Endothelial cell of umbilical vein (primary cell): ENCODE data around the gene PFKL. TPM values are rescaled to one million over a fixed set of nuclear protein-coding genes. Genes with fewer than 3 reads are reported as not detected.

Source experiments
- BruUV-seq: library from RNA; stranded (reverse); fragments of 400-500 nt; replicated peaks from 2 replicates; lab custom pipeline; 2021; lab: Mats Ljungman, UMichigan
- CTCF ChIA-PET: fragments of 300-600, 350-600 bp; sonication (Branson Sonifier 250); formaldehyde crosslinking; loops from one replicate; lab custom pipeline; 2021; ENCODE audit warnings: antibody characterized with exemption, inconsistent platforms; lab: Charles Lee
- POLR2A ChIA-PET: fragments of 300-600, 350-600 bp; sonication (Branson Sonifier 250); formaldehyde crosslinking; loops from one replicate; lab custom pipeline; 2021; ENCODE audit warnings: antibody characterized with exemption, inconsistent platforms; lab: Charles Lee
- DNase-seq: peaks from one replicate; pipeline ENCODE4 v3.0.0-alpha.2; 2011; ENCODE audit warnings: low read depth, low spot score
- FAIRE-seq: peaks from 2 replicates; lab custom pipeline; 2011; peaks lifted over from hg19 to GRCh38; lab: Jason Lieb, UNC
- H2AFZ ChIP-seq: 2 replicates; pipeline ENCODE4 v1.6.0; 2012; ENCODE audit warnings: low read depth, low read length, control low read depth, inconsistent platforms
- H3K27ac ChIP-seq: 2 replicates; pipeline ENCODE4 v1.5.1; 2011; ENCODE audit warnings: low read depth, mild to moderate bottlenecking, control low read depth, low read length, moderate library complexity; ENCODE audit not compliant: insufficient read depth
- H3K27me3 ChIP-seq, 2 experiments: 2 replicates each; pipeline versions ENCODE4 v1.6.0 to v1.6.1; 2011; ENCODE audit warnings: low read length in 2 of 2, mixed read lengths in 1 of 2; ENCODE audit not compliant: control insufficient read depth in 2 of 2, insufficient read depth in 2 of 2
- H3K36me3 ChIP-seq, 2 experiments: 2 replicates in 1 of 2; 3 replicates in 1 of 2; pipeline ENCODE4 v1.5.1; 2011; ENCODE audit warnings: low read length in 2 of 2, mild to moderate bottlenecking in 1 of 2, moderate library complexity in 1 of 2; ENCODE audit not compliant: control insufficient read depth in 2 of 2, insufficient read depth in 2 of 2; ENCODE audit errors: extremely low read depth in 1 of 2
- H3K4me1 ChIP-seq: 3 replicates; pipeline ENCODE4 v1.5.1; 2011; ENCODE audit warnings: mild to moderate bottlenecking, low read length; ENCODE audit not compliant: control insufficient read depth, insufficient read depth; ENCODE audit errors: extremely low read depth
- H3K4me2 ChIP-seq: 2 replicates; pipeline ENCODE4 v1.6.1; 2011; ENCODE audit warnings: low read length, control low read depth, mixed read lengths; ENCODE audit not compliant: insufficient read depth
- H3K4me3 ChIP-seq, 3 experiments: fragments of 200-600 bp in 1 of 3; sonication (generic), shearing (Covaris generic) in 1 of 3; replicated peaks in 1 of 3; 2 replicates each; pipeline ENCODE4 v1.5.1; 2011 to 2016; ENCODE audit warnings: control low read depth in 3 of 3, low read length in 3 of 3, mild to moderate bottlenecking in 2 of 3, inconsistent platforms in 1 of 3, low read depth in 1 of 3, moderate library complexity in 1 of 3; ENCODE audit not compliant: insufficient read depth in 1 of 3
- H3K79me2 ChIP-seq: 2 replicates; pipeline ENCODE4 v1.6.0; 2012; ENCODE audit warnings: low read length, inconsistent platforms; ENCODE audit not compliant: control insufficient read depth, insufficient read depth
- H3K9ac ChIP-seq: replicated peaks from 2 replicates; pipeline ENCODE3; 2011; ENCODE audit warnings: low read length, control low read depth; ENCODE audit not compliant: insufficient read depth; ENCODE audit errors: extremely low read depth
- H3K9me1 ChIP-seq: replicated peaks from 3 replicates; pipeline ENCODE4 v1.6.0; 2011; ENCODE audit warnings: mild to moderate bottlenecking, low read length; ENCODE audit not compliant: control insufficient read depth, insufficient read depth; ENCODE audit errors: extremely low read depth
- H3K9me3 ChIP-seq: replicated peaks from 2 replicates; pipeline ENCODE4 v1.5.1; 2012; ENCODE audit warnings: low read length, inconsistent platforms; ENCODE audit not compliant: control insufficient read depth, insufficient read depth
- H4K20me1 ChIP-seq: replicated peaks from 2 replicates; pipeline ENCODE3; 2011; ENCODE audit warnings: mild to moderate bottlenecking, low read length; ENCODE audit not compliant: control insufficient read depth, insufficient read depth; ENCODE audit errors: extremely low read depth
- EZH2 ChIP-seq: IDR thresholded peaks from 2 replicates; pipeline ENCODE4 v1.6.1; 2012; ENCODE audit warnings: borderline replicate concordance, low read depth, mild to moderate bottlenecking, moderate library complexity, low read length, inconsistent platforms; ENCODE audit not compliant: severe bottlenecking
- FOS ChIP-seq: IDR thresholded peaks from 2 replicates; pipeline ENCODE4 v1.6.1; 2011; ENCODE audit warnings: mild to moderate bottlenecking, low read length, moderate library complexity, borderline replicate concordance; ENCODE audit not compliant: insufficient read depth
- GATA2 ChIP-seq: IDR thresholded peaks from 2 replicates; pipeline ENCODE4 v1.7.0; 2011; ENCODE audit warnings: low read depth, mild to moderate bottlenecking, moderate library complexity, mixed read lengths, low read length; ENCODE audit not compliant: insufficient read length, insufficient read depth
- JUN ChIP-seq: IDR thresholded peaks from 2 replicates; pipeline ENCODE4 v1.6.1; 2011; ENCODE audit warnings: borderline replicate concordance, low read depth; ENCODE audit not compliant: insufficient read length, insufficient read depth
- MYC ChIP-seq: IDR thresholded peaks from one replicate; pipeline ENCODE4 v1.6.1; 2011; ENCODE audit warnings: mild to moderate bottlenecking, low read depth, low read length
- POLR2A ChIP-seq: IDR thresholded peaks from 2 replicates; pipeline ENCODE4 v1.6.1; 2012; ENCODE audit warnings: low read depth, mild to moderate bottlenecking, control low read depth, low read length
- POLR2AphosphoS5 ChIP-seq: IDR thresholded peaks from 2 replicates; pipeline ENCODE4 v1.6.1; 2012; ENCODE audit warnings: low read depth, mild to moderate bottlenecking, control low read depth, low read length, moderate library complexity; ENCODE audit not compliant: insufficient read depth
- dilution Hi-C: fragments of 300-500 bp; cut with MboI; formaldehyde crosslinking; loops from one replicate; pipeline ENCODE4 v1.15.0; 2019; ENCODE audit warnings: low sequenced_read_pairs; ENCODE audit not compliant: extremely low pct_ligation_motif_present
- intact Hi-C: fragments of 100-400 bp; cut with micrococcal nuclease; formaldehyde crosslinking; loops from one replicate; pipeline ENCODE4 v1.10.0; 2022
- polyA plus RNA-seq, 4 experiments: library from polyadenylated mRNA; depleted of rRNA in 3 of 4; stranded (reverse) in 3 of 4; unstranded in 1 of 4; fragments of >200 nt; gene quantifications; 2 replicates each; pipeline versions ENCODE4 v1.2.1 to v1.2.3, GENCODE V29; 2011 to 2012; ENCODE audit warnings: missing spikeins in 1 of 4
- total RNA-seq: library from RNA; stranded (reverse); gene quantifications from 2 replicates; pipeline ENCODE4 v1.2.3, GENCODE V29; 2021
- TF ChIP-seq, protein P1 (sequence below), 2 donors: IDR thresholded peaks; 1 replicate in 1 of 2; 2 replicates in 1 of 2; pipeline ENCODE4 v1.5.1; 2011; ENCODE audit warnings: low read length in 2 of 2, mild to moderate bottlenecking in 2 of 2, moderate library complexity in 2 of 2, control low read depth in 1 of 2, inconsistent platforms in 1 of 2, low read depth in 1 of 2; ENCODE audit not compliant: insufficient read depth in 1 of 2; ENCODE audit errors: extremely low read depth in 1 of 2
- TF ChIP-seq, protein P2 (sequence below): IDR thresholded peaks from 2 replicates; pipeline ENCODE4 v1.6.1; 2011; ENCODE audit not compliant: insufficient read depth, insufficient read length

PFKL gene
- total and polyA plus RNA-seq, 2 donors (not counting 3 experiments of a cell fraction or from before 2014, with no cell fraction given) = 137 to 154 TPM

DNA sequence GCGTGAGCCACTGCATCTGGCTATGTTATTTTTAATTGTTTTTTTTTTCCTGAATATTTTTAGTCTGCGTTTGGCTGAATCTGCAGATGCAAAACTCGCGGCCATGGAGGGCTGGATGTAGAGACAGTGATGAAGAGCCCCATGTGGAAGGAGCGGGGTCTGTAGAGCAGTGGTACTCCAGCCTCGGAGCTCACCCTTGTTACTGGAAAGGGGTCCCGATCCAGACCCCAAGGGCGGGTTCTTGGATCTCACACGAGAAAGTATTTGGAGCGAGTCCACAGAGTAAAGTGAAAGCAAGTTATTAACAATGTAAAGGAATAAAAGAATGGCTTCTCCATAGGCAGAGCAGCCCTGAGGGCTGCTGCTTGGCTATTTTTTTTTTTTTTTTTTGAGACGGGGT, 56.3 kb downstream of the PFKL start:
- FAIRE-seq = no peak
- ChIA-PET POLR2A (no interaction called here), CTCF (no interaction called here)
- DNase-seq = no peak
- no TSS peak for BruUV-seq
- Histone ChIP-seq H3K27ac (no peak overlapping the region), H3K9me1 (no peaks in the 10 kb centered on the region), H3K36me3 (no peaks in the 10 kb centered on the region), H3K9ac (no peak overlapping the region), H3K4me3 (no peak overlapping the region), H3K79me2 (no peaks in the 10 kb centered on the region), H3K27me3 (peaks cover 2 to 3% of the 10 kb centered on the region in 2 experiments), H3K4me2 (no peak overlapping the region), H4K20me1 (no peaks in the 10 kb centered on the region), H3K9me3 (no peaks in the 10 kb centered on the region), H3K4me1 (no peaks in the 10 kb centered on the region), H2AFZ (no peak overlapping the region)
- intact Hi-C loops = no loop called here
- TF ChIP-seq JUN (no peak), EZH2 (no peak), MYC (no peak), POLR2AphosphoS5 (no peak)
- TF ChIP-seq, protein P1, sequence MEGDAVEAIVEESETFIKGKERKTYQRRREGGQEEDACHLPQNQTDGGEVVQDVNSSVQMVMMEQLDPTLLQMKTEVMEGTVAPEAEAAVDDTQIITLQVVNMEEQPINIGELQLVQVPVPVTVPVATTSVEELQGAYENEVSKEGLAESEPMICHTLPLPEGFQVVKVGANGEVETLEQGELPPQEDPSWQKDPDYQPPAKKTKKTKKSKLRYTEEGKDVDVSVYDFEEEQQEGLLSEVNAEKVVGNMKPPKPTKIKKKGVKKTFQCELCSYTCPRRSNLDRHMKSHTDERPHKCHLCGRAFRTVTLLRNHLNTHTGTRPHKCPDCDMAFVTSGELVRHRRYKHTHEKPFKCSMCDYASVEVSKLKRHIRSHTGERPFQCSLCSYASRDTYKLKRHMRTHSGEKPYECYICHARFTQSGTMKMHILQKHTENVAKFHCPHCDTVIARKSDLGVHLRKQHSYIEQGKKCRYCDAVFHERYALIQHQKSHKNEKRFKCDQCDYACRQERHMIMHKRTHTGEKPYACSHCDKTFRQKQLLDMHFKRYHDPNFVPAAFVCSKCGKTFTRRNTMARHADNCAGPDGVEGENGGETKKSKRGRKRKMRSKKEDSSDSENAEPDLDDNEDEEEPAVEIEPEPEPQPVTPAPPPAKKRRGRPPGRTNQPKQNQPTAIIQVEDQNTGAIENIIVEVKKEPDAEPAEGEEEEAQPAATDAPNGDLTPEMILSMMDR (IDR thresholded peaks at IDR 0.05; ENCODE audit: extremely low read depth in 1 of 2, insufficient read depth in 1 of 2, low read depth in 1 of 2, low read length in 2 of 2) = no peak
- TF ChIP-seq, protein P2, sequence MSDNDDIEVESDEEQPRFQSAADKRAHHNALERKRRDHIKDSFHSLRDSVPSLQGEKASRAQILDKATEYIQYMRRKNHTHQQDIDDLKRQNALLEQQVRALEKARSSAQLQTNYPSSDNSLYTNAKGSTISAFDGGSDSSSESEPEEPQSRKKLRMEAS = no peak
- dilution Hi-C loops = no loop called here

DNA sequence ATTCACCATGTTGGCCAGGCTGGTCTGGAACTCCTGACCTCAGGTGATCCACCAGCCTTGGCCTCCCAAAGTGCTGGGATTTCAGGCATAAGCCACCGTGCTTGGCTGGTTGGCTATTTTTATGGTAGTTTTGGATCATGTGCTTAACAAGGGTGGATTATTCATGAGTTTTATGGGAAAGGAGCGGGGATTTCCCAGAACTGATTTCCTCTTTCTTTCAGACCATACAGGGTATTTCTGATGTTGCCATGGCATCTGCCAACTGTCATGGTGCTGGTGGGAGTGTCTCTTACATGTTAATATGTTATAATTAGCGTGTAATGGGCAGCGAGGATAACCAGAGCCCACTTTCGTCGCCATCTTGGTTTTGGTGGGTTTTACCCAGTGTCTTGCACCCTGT, 56.8 kb downstream of the PFKL start:
- CTCF ChIA-PET = no interaction called here
- intact Hi-C loops = no loop called here

More for the DNA sequence above, 56.8 kb downstream of the PFKL start:
- H3K36me3 ChIP-seq = no peaks in the 10 kb centered on the region
- no peak overlapping the region for H3K27ac ChIP-seq
- no peaks in the 10 kb centered on the region for H3K79me2 ChIP-seq
- BruUV-seq = no TSS peak
- no peaks in the 10 kb centered on the region for H4K20me1 ChIP-seq
- no peaks in the 10 kb centered on the region for H3K9me3 ChIP-seq
- dilution Hi-C loops = no loop called here
- no peak overlapping the region for H2AFZ ChIP-seq
- POLR2A ChIA-PET = no interaction called here
- no peak overlapping the region for H3K4me3 ChIP-seq
- H3K4me2 ChIP-seq = no peak overlapping the region
- no peaks in the 10 kb centered on the region for H3K4me1 ChIP-seq
- no peaks in the 10 kb centered on the region for H3K9me1 ChIP-seq
- DNase-seq (no peak), FAIRE-seq (no peak)
- no peaks in the 10 kb centered on the region for H3K27me3 ChIP-seq
- H3K9ac ChIP-seq = no peak overlapping the region
- TF ChIP-seq MYC = no peak
- no peak for TF ChIP-seq JUN
- TF ChIP-seq FOS = no peak
- TF ChIP-seq, protein P2 = no peak
- TF ChIP-seq, protein P1 (IDR thresholded peaks at IDR 0.05; ENCODE audit: extremely low read depth in 1 of 2, insufficient read depth in 1 of 2, low read depth in 1 of 2, low read length in 2 of 2) = no peak
- TF ChIP-seq POLR2A = no peak
- TF ChIP-seq POLR2AphosphoS5 = no peak
- no peak for TF ChIP-seq GATA2
